HG02678 (cell line): ENCODE results near the gene NCAM2.
"Not testable (repeated sequence)": the region's sequence is repeated elsewhere in the genome, so short reads cannot be mapped to it uniquely, and the experiment has no call there.

Experiments
- ATAC-seq: cut with Tn5 transposase; IDR thresholded peaks from one replicate; pipeline ENCODE4 v1.9.1; 2021; ENCODE audit warnings: mild to moderate bottlenecking, moderate library complexity; ENCODE audit not compliant: unreplicated experiment

Gene NCAM2

GRCh38 chr21:21290751-21291150 is 292.5 kb downstream of the NCAM2 start:
- ATAC-seq = no peak

- no peak for ATAC-seq
Observed at GRCh38 chr21:21291883-21292569, 293.8 kb downstream of the NCAM2 start.

- ATAC-seq = no peak
Observed at GRCh38 chr21:21295303-21295702, 297.1 kb downstream of the NCAM2 start.

DNA sequence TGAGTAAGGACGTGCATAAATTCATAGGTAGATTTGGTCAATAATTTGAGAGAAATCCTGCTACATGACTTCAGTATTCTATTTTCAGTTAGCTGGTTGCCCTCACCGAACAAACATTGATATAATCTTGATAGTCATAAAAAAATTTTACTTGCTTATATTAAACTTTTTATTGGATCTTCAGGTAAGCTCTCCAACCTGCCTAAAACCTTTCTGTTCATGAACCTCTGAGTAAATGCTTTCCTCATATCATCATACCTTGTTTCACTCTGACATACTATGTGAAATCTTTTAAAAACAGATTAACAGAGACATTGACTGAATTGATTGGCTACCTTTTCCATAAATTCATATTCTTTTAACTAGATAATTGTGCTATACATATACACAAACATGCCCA is 299.0 kb downstream of the NCAM2 start:
- no peak for ATAC-seq

GRCh38 chr21:21301013-21301412 is 302.8 kb downstream of the NCAM2 start:
- ATAC-seq = no peak

- ATAC-seq = no peak
Observed at GRCh38 chr21:21309510-21309909, 311.3 kb downstream of the NCAM2 start.

DNA sequence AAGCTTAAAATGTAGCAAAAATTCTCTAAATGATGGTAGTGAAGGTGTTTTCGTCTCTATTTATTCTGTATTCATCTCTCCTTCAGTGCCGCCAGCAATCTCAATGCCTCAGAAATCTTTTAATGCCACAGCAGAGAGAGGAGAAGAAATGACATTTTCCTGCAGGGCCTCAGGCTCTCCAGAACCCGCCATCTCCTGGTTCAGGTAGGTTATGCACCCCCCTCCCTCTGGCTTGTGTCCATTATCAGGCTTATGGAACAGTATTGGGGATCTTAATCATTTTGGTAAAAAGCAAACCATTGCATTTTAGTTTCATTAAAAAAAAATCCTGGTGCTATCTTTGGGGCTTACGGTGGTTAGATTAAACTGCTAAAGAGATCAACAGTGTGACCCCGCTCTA is 326.1 kb downstream of the NCAM2 start:
- no peak for ATAC-seq

GRCh38 chr21:21332492-21332891 is 334.3 kb downstream of the NCAM2 start:
- no peak for ATAC-seq

GRCh38 chr21:21341041-21341440 is 342.8 kb downstream of the NCAM2 start:
- ATAC-seq = no peak

DNA sequence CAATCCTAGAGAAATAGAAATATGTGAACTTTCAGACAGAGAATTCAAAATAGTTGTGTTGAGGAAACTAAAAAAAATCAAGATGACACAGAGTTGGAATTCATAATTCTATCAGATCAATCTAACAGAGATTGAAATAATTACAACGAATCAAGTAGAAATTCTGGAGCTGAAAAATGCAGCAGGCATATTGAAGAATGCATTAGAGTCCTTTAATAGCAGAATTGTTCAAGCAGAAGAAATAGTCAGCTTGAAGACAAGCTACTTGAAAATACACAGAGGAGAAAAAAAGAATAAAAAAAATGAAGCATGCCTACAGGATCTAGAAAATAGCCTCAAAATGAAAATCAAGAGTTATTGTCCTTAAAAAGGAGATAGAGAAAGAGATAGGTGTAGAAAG is 347.1 kb downstream of the NCAM2 start:
- no peak for ATAC-seq

- no peak for ATAC-seq
Observed at GRCh38 chr21:21345872-21346271, 347.7 kb downstream of the NCAM2 start.

GRCh38 chr21:21366277-21366676 is 368.1 kb downstream of the NCAM2 start:
- ATAC-seq = no peak

DNA sequence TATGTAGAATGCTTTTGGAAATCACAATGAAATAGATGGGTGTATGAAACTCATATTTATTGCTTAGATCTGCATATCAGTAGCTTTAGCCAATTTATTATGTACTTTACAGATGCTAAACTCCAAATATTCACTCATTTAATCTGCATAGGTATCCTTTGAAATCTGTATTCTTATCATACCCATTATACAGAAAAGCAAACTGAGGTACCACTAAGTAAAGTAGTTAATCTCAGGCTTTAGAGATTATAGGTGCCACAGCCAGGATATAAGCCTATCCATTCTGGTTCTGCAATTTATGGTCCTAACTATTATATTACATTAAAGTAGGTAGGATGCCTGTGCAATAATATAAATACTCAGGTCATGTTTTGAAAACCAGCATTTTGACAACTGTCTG is 369.4 kb downstream of the NCAM2 start:
- no peak for ATAC-seq

GRCh38 chr21:21373969-21374368 is 375.8 kb downstream of the NCAM2 start:
- no peak for ATAC-seq

DNA sequence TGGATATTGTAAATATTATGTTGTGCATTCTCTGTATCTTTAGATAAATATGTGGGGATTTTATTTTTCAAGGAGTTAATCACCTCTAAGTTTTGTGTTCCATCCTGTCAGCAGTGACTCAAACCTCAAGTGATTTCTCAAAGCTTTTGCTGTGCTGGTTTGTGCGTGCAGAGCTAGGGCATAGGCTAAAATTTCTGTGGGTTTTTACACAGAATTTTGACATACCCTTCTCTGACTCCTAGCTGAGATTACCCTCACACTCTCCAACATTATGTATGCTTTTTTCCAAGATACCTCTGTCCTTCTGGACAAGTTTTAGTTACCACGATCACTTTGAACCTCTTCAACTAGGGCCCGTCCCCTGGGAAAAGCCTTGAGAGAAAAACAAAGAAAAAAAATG is 384.9 kb downstream of the NCAM2 start:
- no peak for ATAC-seq

GRCh38 chr21:21384977-21385376 is 386.8 kb downstream of the NCAM2 start:
- no peak for ATAC-seq

DNA sequence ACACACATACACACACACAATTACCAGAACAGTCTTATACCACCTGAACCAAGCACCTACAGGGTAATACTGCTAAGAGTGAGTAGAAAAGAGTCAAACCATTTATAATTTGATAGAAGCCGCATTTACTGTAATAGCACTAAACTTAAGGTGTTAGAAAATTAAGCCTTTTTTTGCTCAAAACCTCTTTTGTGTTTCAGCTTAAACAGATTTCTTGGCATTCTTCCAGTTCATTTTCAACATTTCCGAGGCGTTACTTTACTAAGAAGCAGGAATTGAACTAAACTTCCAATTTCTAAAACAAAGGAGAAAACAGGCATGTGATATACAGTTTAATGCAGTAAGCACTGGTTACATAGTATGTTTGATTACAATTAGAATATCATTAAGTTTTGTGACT is 387.2 kb downstream of the NCAM2 start:
- ATAC-seq = no peak

- ATAC-seq = no peak
Observed at GRCh38 chr21:21387916-21388315, 389.7 kb downstream of the NCAM2 start.

DNA sequence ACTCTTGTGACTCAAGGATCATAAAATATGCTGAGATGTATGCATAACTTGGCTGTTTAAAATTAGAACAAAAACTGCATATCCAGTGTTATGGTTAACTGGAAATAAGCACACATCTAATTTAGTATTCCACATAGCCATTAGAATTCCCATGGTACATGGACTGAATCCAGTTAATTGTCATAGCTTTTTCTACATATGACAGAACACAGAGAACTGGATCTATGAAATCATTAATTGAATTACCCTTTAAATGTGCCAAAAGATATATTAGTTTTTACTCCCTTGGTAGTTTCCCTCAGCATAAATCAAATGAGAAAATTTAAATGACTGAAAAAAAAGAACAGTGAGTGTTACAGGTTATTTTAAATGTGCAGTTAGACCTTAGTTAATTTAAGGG is 395.9 kb downstream of the NCAM2 start:
- no peak for ATAC-seq

DNA sequence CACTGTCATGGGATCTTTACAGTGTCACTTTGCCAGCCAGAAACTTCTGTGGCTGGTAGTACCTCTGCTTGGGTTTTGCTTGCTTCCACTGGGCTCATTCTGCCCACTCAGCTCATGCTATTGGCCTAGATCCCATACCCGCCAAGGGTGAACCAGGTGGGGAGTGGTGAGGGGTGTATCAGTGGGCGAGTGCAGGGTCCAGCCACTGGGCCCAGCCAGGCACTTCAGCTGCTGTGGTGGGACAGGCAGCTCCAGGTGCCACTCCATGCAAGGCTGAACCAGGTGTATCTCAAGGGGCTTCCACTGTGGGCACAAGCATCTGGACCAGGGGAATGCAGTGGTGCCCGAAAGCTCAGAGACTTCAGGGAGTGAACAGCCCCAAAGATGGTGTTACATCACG is 398.2 kb downstream of the NCAM2 start:
- no peak for ATAC-seq

DNA sequence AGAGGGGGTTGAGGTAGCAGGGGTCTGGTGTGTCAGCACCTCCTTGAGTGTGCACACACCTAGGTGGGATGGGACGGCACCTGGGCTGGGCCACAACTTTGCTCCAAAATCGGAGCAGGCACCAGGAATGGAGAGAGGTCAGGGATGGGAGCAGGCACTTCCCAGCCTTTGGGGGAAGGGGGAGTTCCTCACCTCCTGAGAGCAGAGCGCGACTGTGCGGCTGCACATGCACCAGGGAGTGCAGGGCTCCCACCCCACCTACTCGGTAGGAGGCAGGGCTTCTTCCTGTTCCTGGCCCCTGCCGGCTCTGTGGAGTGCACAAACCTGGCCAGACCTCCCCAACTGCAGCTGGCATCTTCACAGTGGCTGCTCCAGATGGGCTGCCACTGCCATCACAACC is 399.3 kb downstream of the NCAM2 start:
- ATAC-seq = no peak

GRCh38 chr21:21401444-21401843 is 403.2 kb downstream of the NCAM2 start:
- no peak for ATAC-seq

DNA sequence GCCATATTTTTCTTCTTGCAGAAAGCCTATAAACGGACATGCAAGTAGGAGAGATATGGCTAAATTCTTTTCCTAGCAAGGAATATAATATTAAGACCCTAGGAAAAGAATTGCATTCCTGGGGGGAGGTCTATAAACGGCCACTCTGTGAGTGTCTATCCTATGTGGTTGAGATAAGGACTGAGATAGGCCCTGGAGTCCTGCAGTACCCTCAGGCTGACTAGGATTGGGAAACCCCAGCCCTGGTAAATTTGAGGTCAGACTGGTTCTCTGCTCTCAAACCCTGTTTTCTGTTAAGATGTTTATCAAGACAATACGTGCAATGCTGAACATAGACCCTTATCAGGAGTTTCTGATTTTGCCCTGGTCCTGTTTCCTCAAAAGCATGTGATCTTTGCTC is 404.0 kb downstream of the NCAM2 start:
- not testable (repeated sequence) for ATAC-seq
